HG02852 (cell line): ENCODE results near the gene PPP6R2.

ENCODE experiments used
- ATAC-seq: cut with Tn5 transposase; IDR thresholded peaks from one replicate; pipeline ENCODE4 v1.9.1; 2021; ENCODE audit warnings: mild to moderate bottlenecking, moderate library complexity; ENCODE audit not compliant: unreplicated experiment

PPP6R2 gene

DNA sequence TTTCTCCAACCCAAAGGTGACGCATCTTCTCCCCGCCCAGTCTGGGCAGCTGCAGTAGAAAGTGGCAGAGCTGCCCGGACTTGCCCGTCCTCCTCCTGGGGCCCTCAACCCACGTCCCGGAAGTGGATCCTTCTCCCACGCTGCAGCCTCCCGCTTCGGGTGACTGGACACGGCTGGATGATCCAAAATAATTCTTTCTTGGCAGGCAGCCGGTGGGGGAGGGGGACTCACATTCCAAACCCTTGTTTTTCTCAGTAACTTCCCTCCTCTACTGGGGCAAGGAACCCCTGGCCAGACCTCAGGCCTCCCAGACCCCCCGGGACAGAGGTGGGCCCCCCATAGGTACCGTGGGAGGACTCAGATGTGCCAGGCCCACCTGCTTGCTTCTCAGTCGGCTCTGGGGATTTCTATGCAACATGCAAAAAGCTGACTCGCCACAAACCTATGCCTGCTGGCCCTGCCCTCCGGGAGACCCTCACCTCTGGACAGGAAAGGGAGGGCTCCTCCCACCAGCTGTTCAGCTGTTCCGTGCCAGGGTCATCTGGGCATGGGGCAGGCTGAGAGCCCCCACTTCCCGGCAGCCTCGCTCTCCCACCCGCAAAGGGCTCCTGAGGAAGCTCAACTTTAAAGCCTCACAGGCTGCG is 37.1 kb upstream of the PPP6R2 start:
- ATAC-seq = no peak

DNA sequence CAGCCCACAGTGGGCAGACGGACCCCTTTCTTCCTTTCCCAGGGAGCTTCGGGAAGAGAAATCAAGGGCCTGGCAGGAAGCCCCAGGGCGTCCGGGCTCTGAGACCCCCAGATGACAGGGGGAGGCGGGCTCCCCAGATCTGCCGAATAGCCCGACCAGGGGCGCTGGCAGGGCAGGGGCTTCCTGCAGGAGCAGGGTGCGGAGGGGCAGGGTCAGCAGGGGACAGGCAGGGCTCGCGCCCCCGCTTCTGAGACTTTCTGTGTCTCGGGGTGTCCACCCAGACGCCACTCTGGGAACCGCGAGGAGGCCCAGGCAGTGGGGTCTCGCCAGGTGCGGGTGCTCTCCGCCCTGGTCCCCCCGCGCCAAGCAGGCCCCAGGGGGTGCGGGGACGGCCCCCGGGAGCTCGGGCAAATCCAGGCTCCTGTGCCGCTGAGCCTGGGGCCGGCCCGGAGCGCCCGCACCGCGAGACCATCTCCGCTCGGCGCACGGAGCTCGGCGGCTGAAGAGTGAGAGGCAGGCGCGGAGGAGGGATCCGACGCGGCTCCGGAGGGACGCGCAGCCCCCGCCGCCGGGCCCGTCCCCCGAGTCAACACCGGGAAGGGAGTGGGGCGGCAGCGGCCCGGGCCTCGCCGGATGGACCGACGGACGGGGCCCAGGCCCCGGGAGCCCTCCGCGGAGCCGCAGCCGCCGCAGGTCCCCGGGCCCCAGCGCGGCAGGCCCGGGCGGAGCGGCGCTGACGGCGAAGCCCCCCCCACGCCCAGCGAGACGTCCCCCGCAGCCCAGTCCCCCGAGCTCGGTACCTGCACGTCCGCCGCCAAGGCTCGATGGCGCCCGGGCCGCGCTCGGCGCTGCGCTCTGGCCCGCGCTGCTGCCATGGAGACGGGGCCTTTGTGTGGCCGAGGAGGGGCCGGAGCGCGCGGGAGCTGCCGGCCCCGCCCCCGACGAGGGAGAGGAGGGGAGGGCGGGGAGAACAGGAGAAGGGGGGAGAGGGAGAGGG is 36.1 kb upstream of the PPP6R2 start, which contains the start of gene PLXNB2:
TSS of gene PLXNB2 (minus strand) at position 894 of the 997 bp plus-strand sequence. CDS start 17,062 bp downstream, outside the sequence.
- ATAC-seq = no peak

- no peak for ATAC-seq
Measured at GRCh38 chr22:50307890-50308596, 35.1 kb upstream of the PPP6R2 start.

- ATAC-seq = no peak
Measured at GRCh38 chr22:50308597-50308935, 34.6 kb upstream of the PPP6R2 start.

DNA sequence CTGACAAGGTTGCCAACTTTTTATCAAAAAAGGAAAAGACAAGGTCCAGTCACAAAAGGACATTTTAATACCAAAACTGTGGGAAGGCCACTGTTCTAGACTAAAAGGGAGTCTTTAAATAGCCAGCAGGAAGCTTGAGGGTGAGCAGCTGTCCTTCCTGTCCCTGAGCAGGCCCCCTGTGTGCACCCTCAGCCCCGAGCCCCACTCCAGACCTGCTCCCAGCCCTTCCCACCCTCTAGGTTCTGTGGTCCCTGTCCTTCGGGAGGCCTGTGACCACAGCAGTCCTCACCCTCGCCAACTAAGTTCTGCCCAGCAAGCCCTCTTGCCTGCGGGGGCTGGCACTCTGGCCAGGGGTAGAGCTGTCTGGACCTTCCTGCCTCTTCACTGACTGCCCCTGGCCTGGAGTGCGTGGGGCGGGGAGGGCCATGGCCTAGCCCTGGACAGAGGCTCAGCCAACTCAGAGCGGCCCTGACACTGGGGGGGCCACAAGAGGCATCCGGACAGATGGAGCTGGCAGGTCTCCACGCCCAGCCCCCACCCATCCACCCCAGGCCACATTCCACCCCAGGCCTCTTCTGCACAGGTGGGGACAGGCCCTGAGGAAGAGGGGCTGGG is 34.0 kb upstream of the PPP6R2 start:
- ATAC-seq = no peak

- ATAC-seq = no peak
Measured at GRCh38 chr22:50309601-50309991, 33.5 kb upstream of the PPP6R2 start.

- no peak for ATAC-seq
Measured at GRCh38 chr22:50310031-50310722, 33.0 kb upstream of the PPP6R2 start.

DNA sequence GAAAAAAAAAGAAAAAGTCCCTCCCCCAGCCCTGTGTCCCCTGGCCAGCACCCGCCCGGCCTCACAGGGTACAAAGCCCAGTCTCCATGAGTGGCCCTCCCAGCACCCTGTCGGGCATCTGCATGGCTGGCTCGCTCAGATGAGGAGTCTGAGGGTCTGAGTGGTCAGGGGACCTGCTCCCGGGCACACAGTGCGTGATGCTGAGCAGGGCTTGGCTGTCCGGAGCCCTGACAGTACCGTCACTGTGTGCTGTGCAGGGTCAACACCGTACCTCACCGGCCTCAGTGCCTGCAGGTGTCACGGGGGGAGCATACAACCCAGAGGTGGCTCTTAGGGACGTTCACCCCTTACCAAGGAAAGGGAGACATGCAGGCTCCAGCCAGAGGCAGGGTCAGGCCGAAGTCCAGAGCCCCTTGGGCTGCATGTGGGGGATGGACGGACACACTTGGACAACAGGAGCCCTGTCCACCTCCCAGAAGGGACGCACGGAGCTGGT is 32.1 kb upstream of the PPP6R2 start:
- ATAC-seq = no peak

GRCh38 chr22:50311606-50312351 is 31.3 kb upstream of the PPP6R2 start:
- no peak for ATAC-seq

GRCh38 chr22:50312371-50312770 is 30.8 kb upstream of the PPP6R2 start:
- no peak for ATAC-seq

- no peak for ATAC-seq
Measured at GRCh38 chr22:50313021-50313420, 30.1 kb upstream of the PPP6R2 start.

GRCh38 chr22:50313600-50313999 is 29.5 kb upstream of the PPP6R2 start:
- ATAC-seq = no peak

GRCh38 chr22:50314081-50314454 is 29.1 kb upstream of the PPP6R2 start:
- ATAC-seq = no peak

DNA sequence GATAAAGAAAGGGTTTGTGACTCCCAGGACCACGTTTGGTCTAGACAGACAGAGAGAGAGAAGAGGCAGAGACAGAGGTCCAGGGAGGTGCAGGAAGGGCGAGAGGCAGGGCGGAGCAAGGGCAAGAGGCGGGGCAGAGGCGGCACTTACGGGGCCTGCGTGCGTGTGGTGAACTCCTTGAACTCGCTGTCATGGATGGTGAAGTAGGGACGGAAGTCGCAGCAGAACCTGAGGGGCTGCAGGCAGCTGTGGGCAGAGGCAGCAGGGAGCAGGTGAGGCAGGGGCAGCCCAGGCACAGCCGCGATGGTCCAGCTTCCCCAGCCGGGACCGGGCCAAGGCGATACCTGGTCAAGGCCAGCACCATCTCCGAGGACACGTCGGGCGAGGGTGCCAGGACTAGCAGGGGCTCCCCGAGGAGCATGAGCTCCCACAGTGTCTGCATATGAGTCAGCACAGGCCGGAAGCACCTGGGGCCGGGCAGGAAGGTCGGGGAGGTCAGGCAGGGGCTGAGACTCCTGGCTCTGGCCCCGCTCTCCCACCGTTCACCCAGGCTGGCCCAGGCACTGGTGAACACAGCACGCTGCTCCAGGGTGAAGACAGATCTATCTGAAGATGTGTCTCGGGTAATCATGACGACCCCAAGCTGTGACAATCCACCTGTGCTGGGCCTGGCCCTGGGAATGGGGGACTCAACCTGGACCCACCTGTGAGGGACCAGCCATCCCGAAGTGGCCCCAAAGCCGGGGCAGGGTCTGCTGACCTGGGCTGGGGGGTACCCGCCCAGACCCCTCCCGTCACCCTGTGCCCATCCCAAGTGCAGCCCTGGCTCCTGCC is 28.5 kb upstream of the PPP6R2 start:
- peak; percentile 68 for ATAC-seq

- no peak for ATAC-seq
Measured at GRCh38 chr22:50315289-50316113, 27.6 kb upstream of the PPP6R2 start.

DNA sequence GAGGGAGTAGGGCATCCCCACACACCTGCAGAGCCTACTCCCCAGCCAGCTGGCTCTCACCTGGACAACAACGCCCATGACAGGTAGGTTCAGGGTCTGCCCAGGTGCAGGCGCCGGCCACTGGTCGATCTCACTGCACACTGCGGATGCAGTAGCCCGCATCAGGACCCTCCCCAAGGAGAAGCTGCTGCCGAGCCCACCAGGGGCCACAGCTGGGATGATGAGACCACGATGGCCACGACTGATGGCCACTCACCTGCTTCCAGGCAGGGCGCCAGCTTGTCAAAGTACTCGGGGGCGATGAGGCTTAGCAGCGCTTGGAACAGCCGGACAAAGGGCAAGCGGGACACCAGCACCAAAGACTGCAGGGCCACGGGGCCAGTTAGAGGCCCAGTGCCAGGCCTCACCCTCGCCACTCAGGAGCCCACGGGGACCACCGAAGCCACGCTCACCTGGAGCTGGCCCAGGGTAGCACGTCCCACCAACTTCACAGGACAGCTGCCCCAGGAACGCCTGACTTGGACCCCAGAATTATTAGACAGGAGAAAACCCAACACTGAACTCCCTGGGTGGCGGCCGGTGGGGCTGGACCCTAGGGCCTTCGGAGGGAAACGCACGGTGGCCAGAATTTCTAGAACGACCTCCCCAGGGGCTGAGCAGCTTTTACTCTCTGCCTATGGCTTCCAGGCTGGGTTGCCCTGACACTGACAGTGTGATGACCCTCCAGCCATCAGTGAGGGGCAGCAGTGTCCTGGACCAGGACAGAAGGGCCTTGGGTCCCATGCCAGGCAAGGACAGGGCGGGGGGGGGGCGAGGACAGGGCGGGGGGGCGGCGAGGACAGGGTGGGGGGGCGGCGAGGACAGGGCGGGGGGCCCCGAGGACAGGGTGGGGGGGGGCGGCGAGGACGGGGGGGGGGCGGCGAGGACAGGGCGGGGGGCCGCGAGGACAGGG is 26.7 kb upstream of the PPP6R2 start:
- no peak for ATAC-seq

- ATAC-seq = no peak
Measured at GRCh38 chr22:50317178-50317577, 25.9 kb upstream of the PPP6R2 start.
